ENCODE measurements around the gene PTGR1.

GRCh38 chr9:111599092-111599954 is at the start of gene PTGR1:
- TF ChIP-seq POLR2AphosphoS5 (IDR thresholded peaks at IDR 0.05), result no peak
- TF ChIP-seq CTCF (IDR thresholded peaks at IDR 0.05), result no peak
- TF ChIP-seq POLR2A (IDR thresholded peaks at IDR 0.05), result no peak
- no peak for TF ChIP-seq EP300 (IDR thresholded peaks at IDR 0.05)
